K562 (cell line): ENCODE data around the gene UGT1A3. TPM values are rescaled to one million over a fixed set of nuclear protein-coding genes. Genes with fewer than 3 reads are reported as not detected.

Experiments
- ATAC-seq: fragments of 200-7000 bp; cut with Tn5 transposase; 3 replicates; pipeline ENCODE4 v1.9.1; 2020; ENCODE audit warnings: moderate library complexity
- BruUV-seq: library from RNA; stranded (reverse); fragments of 400-500 nt; replicated peaks from 2 replicates; lab custom pipeline; 2021; lab: Mats Ljungman, UMichigan
- CTCF ChIA-PET: fragments of 300-600 bp; formaldehyde crosslinking; extraction: SDS; loops from one replicate; lab custom pipeline; 2021; ENCODE audit warnings: low intra/inter-chr PET ratio; lab: Yijun Ruan, JAX
- POLR2A ChIA-PET: fragments of 300-600, 350-650 bp; sonication (Branson Sonifier 250); formaldehyde crosslinking; extraction: SDS; loops from one replicate; lab custom pipeline; 2021; ENCODE audit warnings: antibody characterized with exemption, inconsistent platforms; lab: Yijun Ruan, JAX
- DNase-seq, 4 experiments: peaks; one replicate each; pipeline versions ENCODE4 v3.0.0 to v3.0.0-alpha.2; 2011 to 2018; ENCODE audit warnings: low spot score in 3 of 4, mixed read lengths in 3 of 4; ENCODE audit errors: extremely low read depth in 1 of 4
- FAIRE-seq: peaks from 2 replicates; lab custom pipeline; 2011; peaks lifted over from hg19 to GRCh38; lab: Jason Lieb, UNC
- H2AFZ ChIP-seq: 2 replicates; pipeline ENCODE4 v1.6.0; 2011; ENCODE audit warnings: low read depth, low read length, control low read depth, inconsistent platforms
- H3K27ac ChIP-seq: fragments of 200-600 bp; 3 replicates; pipeline ENCODE4 v1.8.0; 2011; ENCODE audit warnings: low read depth, mild to moderate bottlenecking, control low read depth, inconsistent platforms, low read length, moderate library complexity, mixed read lengths; ENCODE audit errors: extremely low read depth
- H3K27me3 ChIP-seq, 2 experiments: fragments of 300-600 bp in 1 of 2; 2 replicates in 1 of 2; 3 replicates in 1 of 2; pipeline versions ENCODE4 v1.6.0 to v1.8.0; 2011; ENCODE audit warnings: inconsistent platforms in 2 of 2, low read length in 2 of 2, mild to moderate bottlenecking in 1 of 2, mixed read lengths in 1 of 2, moderate library complexity in 1 of 2; ENCODE audit not compliant: control insufficient read depth in 2 of 2, insufficient read depth in 2 of 2
- H3K36me3 ChIP-seq: fragments of 300-600 bp; 3 replicates; pipeline ENCODE4 v1.8.0; 2011; ENCODE audit warnings: mild to moderate bottlenecking, low read length, inconsistent platforms; ENCODE audit not compliant: control insufficient read depth, insufficient read depth
- H3K4me1 ChIP-seq, 2 experiments: fragments of 200-600 bp in 1 of 2; replicated peaks in 1 of 2; 2 replicates in 1 of 2; 3 replicates in 1 of 2; pipeline versions ENCODE4 v1.5.1 to v1.8.0; 2011; ENCODE audit warnings: inconsistent platforms in 2 of 2, low read length in 2 of 2, mild to moderate bottlenecking in 1 of 2, mixed read lengths in 1 of 2, moderate library complexity in 1 of 2; ENCODE audit not compliant: control insufficient read depth in 2 of 2, insufficient read depth in 2 of 2
- H3K4me2 ChIP-seq: 2 replicates; pipeline ENCODE4 v1.6.1; 2011; ENCODE audit warnings: low read length, control low read depth, inconsistent platforms, mixed read lengths; ENCODE audit not compliant: insufficient read depth
- H3K4me3 ChIP-seq: fragments of 200-600 bp; sonication (generic), shearing (Covaris generic); 2 replicates; pipeline ENCODE4 v1.5.1; 2016; ENCODE audit warnings: control low read depth, inconsistent platforms
- H3K79me2 ChIP-seq: fragments of 200-600 bp; 3 replicates; pipeline ENCODE4 v1.8.0; 2011; ENCODE audit warnings: low read length, inconsistent platforms; ENCODE audit not compliant: control insufficient read depth, insufficient read depth
- H3K9ac ChIP-seq, 2 experiments: 2 replicates each; pipeline versions ENCODE4 v1.6.0 to v1.6.1; 2011; ENCODE audit warnings: low read depth in 2 of 2, low read length in 2 of 2, control low read depth in 1 of 2, inconsistent platforms in 1 of 2, mild to moderate bottlenecking in 1 of 2, mixed read lengths in 1 of 2; ENCODE audit not compliant: insufficient read depth in 1 of 2
- H3K9me1 ChIP-seq: one replicate; pipeline ENCODE4 v1.6.0; 2011; ENCODE audit warnings: inconsistent platforms, mild to moderate bottlenecking, low read length, moderate library complexity; ENCODE audit not compliant: control insufficient read depth, insufficient read depth
- H3K9me3 ChIP-seq: replicated peaks from 2 replicates; pipeline ENCODE4 v1.5.1; 2011; ENCODE audit warnings: low read depth, low read length, inconsistent platforms; ENCODE audit not compliant: control insufficient read depth, insufficient read depth
- H4K20me1 ChIP-seq: replicated peaks from 2 replicates; pipeline ENCODE4 v1.6.1; 2011; ENCODE audit warnings: low read length, inconsistent platforms, mixed read lengths; ENCODE audit not compliant: control insufficient read depth, insufficient read depth
- CGGBP1 ChIP-seq: fragments of 250-450 bp; sonication (Bioruptor Pico); IDR thresholded peaks from 2 replicates; pipeline ENCODE4 v1.9.0; 2021; ENCODE audit warnings: mild to moderate bottlenecking
- DMBX1 ChIP-seq: fragments of 250-450 bp; sonication (Bioruptor Pico); IDR thresholded peaks from 2 replicates; pipeline ENCODE4 v1.8.0; 2022; ENCODE audit warnings: inconsistent platforms, mild to moderate bottlenecking, moderate library complexity, borderline replicate concordance
- HNRNPUL1 ChIP-seq: fragments of 200-400 bp; formaldehyde crosslinking; IDR thresholded peaks from 2 replicates; pipeline ENCODE4 v1.6.1; 2017; ENCODE audit warnings: low read length
- LEF1 ChIP-seq: fragments of 450-650 bp; IDR thresholded peaks from 2 replicates; pipeline ENCODE4 v1.6.1; 2016; ENCODE audit warnings: mild to moderate bottlenecking
- NCOA2 ChIP-seq, 2 experiments: fragments of 450-650 bp; IDR thresholded peaks; 2 replicates each; pipeline ENCODE4 v1.6.1; 2018; ENCODE audit warnings: mild to moderate bottlenecking in 2 of 2, moderate library complexity in 1 of 2; ENCODE audit not compliant: partially characterized antibody in 2 of 2
- PPARD ChIP-seq: fragments of 250-450 bp; sonication (Bioruptor Pico); IDR thresholded peaks from 2 replicates; pipeline ENCODE4 v1.8.0; 2022; ENCODE audit warnings: inconsistent platforms, mild to moderate bottlenecking, moderate library complexity
- SLC30A9 ChIP-seq: fragments of 250-450 bp; sonication (Bioruptor Pico); IDR thresholded peaks from 2 replicates; pipeline ENCODE4 v1.8.0; 2022; ENCODE audit warnings: mild to moderate bottlenecking, moderate library complexity
- SPI1 ChIP-seq: IDR thresholded peaks from 2 replicates; pipeline ENCODE4 v1.6.1; 2011; ENCODE audit warnings: low read depth, low read length, control low read depth, borderline replicate concordance
- WGBS: fragments of 100-300 bp; shearing (Covaris generic); methylation state at CpG from one replicate; pipeline ENCODE4 v1.1.6; 2016; ENCODE audit warnings: low coverage, mixed read lengths; ENCODE audit not compliant: insufficient coverage; ENCODE audit errors: missing lambda C conversion rate; 5-methylcytosine and 5-hydroxymethylcytosine counted together
- in situ Hi-C: fragments of 300-500 bp; cut with MboI; formaldehyde crosslinking; loops from 4 replicates; pipeline ENCODE4 v1.15.0; 2018; ENCODE audit warnings: inconsistent platforms, mixed read lengths
- intact Hi-C: fragments of 100-400 bp; cut with micrococcal nuclease; formaldehyde crosslinking; loops from 2 replicates; pipeline ENCODE4 v1.14.2; 2022
- polyA plus RNA-seq, 8 experiments: library from polyadenylated mRNA; depleted of rRNA in 4 of 8; stranded (reverse) in 5 of 8; unstranded in 3 of 8; fragments of >200 nt; fragmentation: Nextera tagmentation in 2 of 8; fragmentation: Illumina TruSeq in 1 of 8; extraction: Ambion mirVana in 2 of 8; extraction: Trizol in 1 of 8; gene quantifications; 2 replicates each; pipeline versions ENCODE4 v1.2.1 to v1.2.3, GENCODE V29; 2011 to 2014; ENCODE audit warnings: inconsistent platforms in 1 of 8, missing spikeins in 1 of 8
- total RNA-seq, 7 experiments: library from RNA; depleted of rRNA in 6 of 7; stranded (reverse); fragments of >200 nt in 6 of 7; fragmentation: Illumina TruSeq in 2 of 7; extraction: Trizol in 2 of 7; gene quantifications; 2 replicates each; pipeline versions ENCODE4 v1.2.1 to v1.2.3, GENCODE V29; 2011 to 2021; ENCODE audit warnings: low replicate concordance in 1 of 7

Gene UGT1A3
- total and polyA plus RNA-seq, 9 of the 15 experiments (the other 6 are each of a cell fraction or from before 2014, with no cell fraction given) = not detected

- WGBS = 4% methylated on average over 5 of the region's 5 CpGs
- Histone ChIP-seq H3K79me2 (no peaks in the 10 kb centered on the region), H3K36me3 (no peaks in the 10 kb centered on the region), H3K9me3 (no peaks in the 10 kb centered on the region), H3K27me3 (peaks cover 0 to 8% of the 10 kb centered on the region in 2 experiments; a peak in 3 of 5 replicates), H3K4me1 (no peaks in the 10 kb centered on the region), H3K9me1 (no peaks in the 10 kb centered on the region), H3K27ac (no peak overlapping the region), H3K9ac (no peak overlapping the region), H2AFZ (no peak overlapping the region), H4K20me1 (no peaks in the 10 kb centered on the region; the same call in 1 of the 2 replicates), H3K4me2 (no peak overlapping the region), H3K4me3 (no peak overlapping the region)
- ATAC-seq = no peak
- no TSS peak for BruUV-seq
- in situ Hi-C loops = no loop called here
- no peak for FAIRE-seq
- CTCF ChIA-PET = interaction anchor here (0.6 kb wide), 1 partner anchor 102 kb away, joined by 4 read pairs; no protein-coding TSS in a partner anchor
- DNase-seq = no peak
- intact Hi-C loops = no loop called here
- TF ChIP-seq NCOA2 (IDR thresholded peaks at IDR 0.05; ENCODE audit: partially characterized antibody in 2 of 2) (no peak), PPARD (CRISPR knock-in tag) (no peak), SLC30A9 (no peak), DMBX1 (CRISPR knock-in tag) (no peak)
- POLR2A ChIA-PET = no interaction called here
Measured at GRCh38 chr2:233688341-233688740, 40.5 kb upstream of the UGT1A3 start.

DNA sequence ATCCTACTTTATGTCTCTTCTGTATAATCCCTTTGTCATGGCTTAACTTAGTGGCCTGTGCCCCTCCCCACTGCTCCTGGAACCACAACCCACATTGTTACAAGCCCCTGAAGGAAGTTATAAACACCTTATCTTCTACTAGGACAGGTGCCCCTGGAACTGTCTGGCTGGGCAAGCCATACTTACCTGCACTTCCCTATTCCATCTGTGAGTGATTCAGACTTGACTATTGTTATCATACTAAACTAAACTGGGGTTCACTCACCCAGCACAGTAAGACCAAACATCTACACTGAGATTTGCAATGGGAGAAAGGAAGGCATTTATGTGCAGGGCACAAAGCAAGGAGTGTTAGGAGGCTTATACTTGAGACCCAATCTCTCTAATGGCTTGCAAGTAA, 39.8 kb upstream of the UGT1A3 start:
- Histone ChIP-seq H3K9ac (no peak overlapping the region), H2AFZ (no peak overlapping the region), H4K20me1 (no peaks in the 10 kb centered on the region; the same call in 1 of the 2 replicates), H3K9me1 (no peaks in the 10 kb centered on the region), H3K4me1 (no peaks in the 10 kb centered on the region), H3K79me2 (no peaks in the 10 kb centered on the region), H3K4me3 (no peak overlapping the region), H3K9me3 (no peaks in the 10 kb centered on the region), H3K4me2 (no peak overlapping the region), H3K27ac (no peak overlapping the region), H3K27me3 (peaks cover 0 to 8% of the 10 kb centered on the region in 2 experiments; a peak in 3 of 5 replicates), H3K36me3 (no peaks in the 10 kb centered on the region)
- FAIRE-seq = no peak
- no peak for ATAC-seq
- in situ Hi-C loops = no loop called here
- no peak for DNase-seq
- ChIA-PET POLR2A (no interaction called here), CTCF (interaction anchor here (0.6 kb wide), 1 partner anchor 103 kb away, joined by 4 read pairs; no protein-coding TSS in a partner anchor)
- BruUV-seq = no TSS peak
- no peak for TF ChIP-seq LEF1
- 0 out of 2 replicates have a peak, but pooled peaks have one; percentile 26 for TF ChIP-seq SPI1
- TF ChIP-seq CGGBP1 (CRISPR knock-in tag) = no peak
- no peak for TF ChIP-seq HNRNPUL1
- intact Hi-C loops = no loop called here
